Measurements from ENCODE around the gene THOC5. TPM values are rescaled to one million over a fixed set of nuclear protein-coding genes. Genes with fewer than 3 reads are reported as not detected.
"Not testable (repeated sequence)": the region's sequence is repeated elsewhere in the genome, so short reads cannot be mapped to it uniquely, and the experiment has no call there.

THOC5 gene
- total RNA-seq, 1 donor from 2014 or later, result 80.3 TPM

- Mint-ChIP-seq H3K4me1 (ENCODE audit: low read depth) (peaks cover 10% of the 10 kb centered on the region), H3K9me3 (ENCODE audit: low read depth) (no peaks in the 10 kb centered on the region), H3K27ac (no peak overlapping the region), H3K36me3 (ENCODE audit: insufficient read depth) (peaks cover 24% of the 10 kb centered on the region), H3K4me3 (ENCODE audit: low read depth) (no peak overlapping the region), H3K27me3 (no peaks in the 10 kb centered on the region)
- no peak for DNase-seq (ENCODE audit: low spot score, unreplicated experiment)
- TF ChIP-seq CTCF (IDR thresholded peaks at IDR 0.05; ENCODE audit: unreplicated experiment), result no peak
Measured at GRCh38 chr22:29567338-29567737, 13.8 kb upstream of the THOC5 start.

GRCh38 chr22:29566513-29566912 lies 13.0 kb upstream of the THOC5 start:
- not testable (repeated sequence) for H3K27me3 Mint-ChIP-seq; H3K4me3 Mint-ChIP-seq (ENCODE audit: low read depth); H3K9me3 Mint-ChIP-seq (ENCODE audit: low read depth); H3K27ac Mint-ChIP-seq; DNase-seq (ENCODE audit: low spot score, unreplicated experiment); H3K4me1 Mint-ChIP-seq (ENCODE audit: low read depth)
- peaks cover 26% of the 10 kb centered on the region for H3K36me3 Mint-ChIP-seq (ENCODE audit: insufficient read depth)

GRCh38 chr22:29563652-29564460 lies 10.3 kb upstream of the THOC5 start:
- H3K27ac Mint-ChIP-seq, result peak overlapping the region; percentile 64
- peaks cover 3% of the 10 kb centered on the region for H3K4me1 Mint-ChIP-seq (ENCODE audit: low read depth)
- TF ChIP-seq CTCF (IDR thresholded peaks at IDR 0.05; ENCODE audit: unreplicated experiment), result no peak
- H3K27me3 Mint-ChIP-seq, result no peaks in the 10 kb centered on the region
- no peaks in the 10 kb centered on the region for H3K9me3 Mint-ChIP-seq (ENCODE audit: low read depth)
- H3K36me3 Mint-ChIP-seq (ENCODE audit: insufficient read depth), result peaks cover 23% of the 10 kb centered on the region
- no peak for DNase-seq (ENCODE audit: low spot score, unreplicated experiment)
- no peak overlapping the region for H3K4me3 Mint-ChIP-seq (ENCODE audit: low read depth)

- Mint-ChIP-seq H3K27ac (peak overlapping the region; percentile 77), H3K4me1 (ENCODE audit: low read depth) (no peaks in the 10 kb centered on the region), H3K4me3 (ENCODE audit: low read depth) (no peak overlapping the region), H3K27me3 (no peaks in the 10 kb centered on the region), H3K36me3 (ENCODE audit: insufficient read depth) (peaks cover 27% of the 10 kb centered on the region), H3K9me3 (ENCODE audit: low read depth) (no peaks in the 10 kb centered on the region)
- TF ChIP-seq CTCF (IDR thresholded peaks at IDR 0.05; ENCODE audit: unreplicated experiment), result no peak
- no peak for DNase-seq (ENCODE audit: low spot score, unreplicated experiment)
Measured at GRCh38 chr22:29559853-29560252, 6.3 kb upstream of the THOC5 start.

GRCh38 chr22:29559030-29559429 lies 5.5 kb upstream of the THOC5 start:
- Mint-ChIP-seq H3K4me1 (ENCODE audit: low read depth) (no peaks in the 10 kb centered on the region), H3K27ac (peak overlapping the region; percentile 7), H3K36me3 (ENCODE audit: insufficient read depth) (peaks cover 25% of the 10 kb centered on the region), H3K9me3 (ENCODE audit: low read depth) (no peaks in the 10 kb centered on the region), H3K27me3 (no peaks in the 10 kb centered on the region), H3K4me3 (ENCODE audit: low read depth) (no peak overlapping the region)
- DNase-seq (ENCODE audit: low spot score, unreplicated experiment), result no peak
- TF ChIP-seq CTCF (IDR thresholded peaks at IDR 0.05; ENCODE audit: unreplicated experiment), result no peak
